HCT116 (cell line): ENCODE results near the gene ACP7. TPM values are rescaled to one million over a fixed set of nuclear protein-coding genes. Genes with fewer than 3 reads are reported as not detected.

Experiments used
- ATAC-seq: fragments of 200-7000 bp; cut with Tn5 transposase; 2 replicates; pipeline ENCODE4 v1.9.1; 2020; ENCODE audit warnings: mild to moderate bottlenecking, moderate library complexity
- BruUV-seq: library from RNA; stranded (reverse); fragments of 400-500 nt; replicated peaks from 2 replicates; lab custom pipeline; 2021; lab: Mats Ljungman, UMichigan
- CTCF ChIA-PET: fragments of 300-600 bp; sonication (Branson Sonifier 250); formaldehyde crosslinking; loops from one replicate; lab custom pipeline; 2021; ENCODE audit warnings: antibody characterized with exemption; lab: Charles Lee
- POLR2A ChIA-PET: fragments of 300-600, 350-600 bp; sonication (Branson Sonifier 250); formaldehyde crosslinking; loops from one replicate; lab custom pipeline; 2021; ENCODE audit warnings: antibody characterized with exemption; lab: Charles Lee
- RAD21 ChIA-PET, 2 experiments: fragments of 300-600 bp; sonication (Branson Sonifier 250); formaldehyde crosslinking; loops; one replicate each; lab custom pipeline; 2023; ENCODE audit warnings: low total read pairs in 2 of 2; ENCODE audit not compliant: uncharacterized antibody in 2 of 2, unreplicated experiment in 2 of 2, low non-redundant PET in 1 of 2; lab: Charles Lee
- DNase-seq: peaks from one replicate; pipeline ENCODE4 v3.0.0-alpha.2; 2010; ENCODE audit warnings: low read depth, low spot score
- H2AFZ ChIP-seq: fragments of 200-600 bp; shearing (Covaris generic), sonication (generic); 2 replicates; pipeline ENCODE4 v1.6.1; 2017; ENCODE audit warnings: low read depth, mixed run types, mixed read lengths, antibody characterized with exemption, low read length; ENCODE audit not compliant: poor library complexity, severe bottlenecking
- H3K27ac ChIP-seq: 2 replicates; pipeline ENCODE4 v1.5.1; 2012; ENCODE audit warnings: low read depth, low read length
- H3K27me3 ChIP-seq: fragments of 200-600 bp; sonication (generic); 2 replicates; pipeline ENCODE4 v1.6.1; 2016; ENCODE audit warnings: mixed run types, low read length, mixed read lengths; ENCODE audit not compliant: insufficient read depth
- H3K36me3 ChIP-seq, 2 experiments: fragments of 200-500 bp in 1 of 2; fragments of 200-600 bp in 1 of 2; sonication (Bioruptor generic) in 1 of 2; sonication (generic) in 1 of 2; 2 replicates each; pipeline versions ENCODE4 v1.5.1 to v1.6.1; 2014 to 2016; ENCODE audit warnings: low read length in 2 of 2, inconsistent platforms in 1 of 2, mixed read lengths in 1 of 2, mixed run types in 1 of 2; ENCODE audit not compliant: insufficient read depth in 2 of 2, control insufficient read depth in 1 of 2
- H3K4me1 ChIP-seq, 2 experiments: fragments of 200-600 bp in 1 of 2; sonication (generic) in 1 of 2; 2 replicates each; pipeline versions ENCODE4 v1.5.1 to v1.6.1; 2012 to 2017; ENCODE audit warnings: low read length in 2 of 2, inconsistent platforms in 1 of 2, mild to moderate bottlenecking in 1 of 2, mixed read lengths in 1 of 2, mixed run types in 1 of 2, moderate library complexity in 1 of 2; ENCODE audit not compliant: insufficient read depth in 2 of 2, control insufficient read depth in 1 of 2
- H3K4me2 ChIP-seq: fragments of 200-600 bp; sonication (generic); 2 replicates; pipeline ENCODE4 v1.6.1; 2017; ENCODE audit warnings: mixed run types, low read length, mixed read lengths
- H3K4me3 ChIP-seq, 2 experiments: fragments of 200-600 bp in 1 of 2; sonication (generic) in 1 of 2; replicated peaks in 1 of 2; 2 replicates each; pipeline ENCODE4 v1.5.1; 2011 to 2016; ENCODE audit warnings: low read length in 2 of 2, control low read depth in 1 of 2, low read depth in 1 of 2, mild to moderate bottlenecking in 1 of 2, mixed read lengths in 1 of 2, mixed run types in 1 of 2
- H3K79me2 ChIP-seq: fragments of 200-600 bp; sonication (generic); 2 replicates; pipeline ENCODE4 v1.6.1; 2017; ENCODE audit warnings: mild to moderate bottlenecking, mixed run types, low read length, moderate library complexity, mixed read lengths; ENCODE audit not compliant: insufficient read depth
- H3K9ac ChIP-seq: fragments of 200-600 bp; sonication (generic); 2 replicates; pipeline ENCODE4 v1.6.1; 2016; ENCODE audit warnings: low read length, mixed read lengths
- H3K9me2 ChIP-seq: fragments of 200-600 bp; sonication (generic), shearing (Covaris generic); 2 replicates; pipeline ENCODE4 v1.6.1; 2017; ENCODE audit warnings: mixed run types, mild to moderate bottlenecking, moderate library complexity; ENCODE audit not compliant: insufficient read depth
- H3K9me3 ChIP-seq, 2 experiments: fragments of 200-500 bp in 1 of 2; fragments of 200-600 bp in 1 of 2; sonication (Bioruptor generic) in 1 of 2; sonication (generic) in 1 of 2; 2 replicates each; pipeline ENCODE4 v1.6.1; 2014 to 2017; ENCODE audit warnings: low read length in 2 of 2, mixed read lengths in 2 of 2, inconsistent platforms in 1 of 2, low read depth in 1 of 2, mild to moderate bottlenecking in 1 of 2, mixed run types in 1 of 2, moderate library complexity in 1 of 2; ENCODE audit not compliant: control insufficient read depth in 1 of 2, insufficient read depth in 1 of 2
- H4K20me1 ChIP-seq: fragments of 200-600 bp; sonication (generic), shearing (Covaris generic); 2 replicates; pipeline ENCODE4 v1.6.1; 2017; ENCODE audit warnings: mixed run types, mild to moderate bottlenecking, moderate library complexity; ENCODE audit not compliant: insufficient read depth
- CBX3 ChIP-seq: IDR thresholded peaks from 2 replicates; pipeline ENCODE4 v1.6.1; 2012; ENCODE audit warnings: low read depth
- CEBPB ChIP-seq: IDR thresholded peaks from 2 replicates; pipeline ENCODE4 v1.6.1; 2012; ENCODE audit warnings: low read depth
- EGR1 ChIP-seq: IDR thresholded peaks from 2 replicates; pipeline ENCODE4 v1.6.1; 2012; ENCODE audit warnings: low read depth
- ELF1 ChIP-seq: IDR thresholded peaks from 2 replicates; pipeline ENCODE4 v1.6.1; 2012; ENCODE audit warnings: low read depth, borderline replicate concordance
- EZH2 ChIP-seq: fragments of 200-600 bp; sonication (generic); IDR thresholded peaks from 2 replicates; pipeline ENCODE4 v1.6.1; 2017; ENCODE audit warnings: antibody characterized with exemption, mixed run types
- JUND ChIP-seq: IDR thresholded peaks from 2 replicates; pipeline ENCODE4 v1.6.1; 2012
- POLR2A ChIP-seq: IDR thresholded peaks from 2 replicates; pipeline ENCODE4 v1.7.0; 2011; ENCODE audit warnings: borderline replicate concordance; ENCODE audit not compliant: insufficient read depth, insufficient read length; ENCODE audit errors: extremely low read depth
- POLR2AphosphoS5 ChIP-seq: IDR thresholded peaks from 2 replicates; pipeline ENCODE4 v1.6.1; 2011; ENCODE audit warnings: mild to moderate bottlenecking, low read depth, low read length, moderate library complexity
- RAD21 ChIP-seq: IDR thresholded peaks from 2 replicates; pipeline ENCODE4 v1.6.1; 2012; ENCODE audit warnings: low read depth, mild to moderate bottlenecking
- REST ChIP-seq: IDR thresholded peaks from 2 replicates; pipeline ENCODE4 v1.6.1; 2012; ENCODE audit warnings: low read depth
- SIN3A ChIP-seq: IDR thresholded peaks from 2 replicates; pipeline ENCODE4 v1.6.1; 2012; ENCODE audit warnings: low read depth
- SP1 ChIP-seq: IDR thresholded peaks from 2 replicates; pipeline ENCODE4 v1.6.1; 2012; ENCODE audit warnings: low read depth
- SRF ChIP-seq: IDR thresholded peaks from 2 replicates; pipeline ENCODE4 v1.6.1; 2012; ENCODE audit warnings: low read depth
- TCF7L2 ChIP-seq: IDR thresholded peaks from 2 replicates; pipeline ENCODE4 v1.7.0; 2011; ENCODE audit warnings: borderline replicate concordance, inconsistent platforms; ENCODE audit not compliant: insufficient read depth, insufficient read length; ENCODE audit errors: extremely low read depth
- YY1 ChIP-seq: IDR thresholded peaks from 2 replicates; pipeline ENCODE4 v1.6.1; 2011; ENCODE audit warnings: low read length, low read depth, moderate library complexity, mild to moderate bottlenecking; ENCODE audit not compliant: insufficient replicate concordance; ENCODE audit errors: extremely low read depth
- ZBTB33 ChIP-seq: IDR thresholded peaks from 2 replicates; pipeline ENCODE4 v1.6.1; 2011; ENCODE audit warnings: mild to moderate bottlenecking, low read length, moderate library complexity; ENCODE audit not compliant: insufficient replicate concordance; ENCODE audit errors: extremely low read depth
- ZFX ChIP-seq: fragments of 450-650 bp; IDR thresholded peaks from 2 replicates; pipeline ENCODE4 v1.6.1; 2017
- ZNF274 ChIP-seq: fragments of 200-500 bp; sonication (Bioruptor generic); IDR thresholded peaks from 2 replicates; pipeline ENCODE4 v1.6.1; 2014; ENCODE audit warnings: mild to moderate bottlenecking, low read depth, low read length, inconsistent platforms
- intact Hi-C: fragments of 100-400 bp; cut with micrococcal nuclease; formaldehyde crosslinking; loops from 2 replicates; pipeline ENCODE4 v1.10.0; 2022
- total RNA-seq: library from RNA; stranded (reverse); gene quantifications from one replicate; pipeline ENCODE4 v1.2.1, GENCODE V29; 2021; ENCODE audit not compliant: unreplicated experiment
- TF ChIP-seq, protein P1 (sequence below): IDR thresholded peaks from 2 replicates; pipeline ENCODE4 v1.6.1; 2012
- TF ChIP-seq, protein P2 (sequence below), 3 experiments: fragments of 200-600 bp in 1 of 3; sonication (generic) in 1 of 3; IDR thresholded peaks in 2 of 3; conservative IDR thresholded peaks in 1 of 3; 2 replicates each; pipeline ENCODE4 v1.5.1; 2012 to 2017; ENCODE audit warnings: low read depth in 2 of 3, low read length in 2 of 3, antibody characterized with exemption in 1 of 3, borderline replicate concordance in 1 of 3, control low read depth in 1 of 3, mild to moderate bottlenecking in 1 of 3, mixed read lengths in 1 of 3, mixed run types in 1 of 3, moderate library complexity in 1 of 3; ENCODE audit not compliant: insufficient read depth in 1 of 3

The ACP7 gene
- total RNA-seq, 1 experiment from 2014 or later: 4.7 TPM

GRCh38 chr19:39144290-39145071 is 60.3 kb downstream of the ACP7 start:
- ChIA-PET POLR2A (no interaction called here), CTCF (no interaction called here), RAD21 (interaction anchor here in 1 of 2 experiments (0.6 kb wide), 1 partner anchor 32 kb away, joined by 3 read pairs; no protein-coding TSS in a partner anchor)
- BruUV-seq: no TSS peak
- H3K36me3 ChIP-seq: no peaks in the 10 kb centered on the region
- H3K9me2 ChIP-seq: no peaks in the 10 kb centered on the region
- ATAC-seq: no peak
- no peak overlapping the region for H3K9ac ChIP-seq
- no peak overlapping the region for H3K27ac ChIP-seq
- H3K27me3 ChIP-seq: no peaks in the 10 kb centered on the region
- no peaks in the 10 kb centered on the region for H3K4me1 ChIP-seq
- no peaks in the 10 kb centered on the region for H3K9me3 ChIP-seq
- TF ChIP-seq CBX3 (no peak), ZNF274 (no peak), SP1 (no peak), ZFX (no peak), POLR2A (no peak), TCF7L2 (no peak), ZBTB33 (no peak), CEBPB (no peak), EZH2 (no peak), REST (no peak), RAD21 (no peak), JUND (no peak), SIN3A (no peak), YY1 (no peak), POLR2AphosphoS5 (no peak), EGR1 (no peak), ELF1 (no peak), SRF (no peak)
- TF ChIP-seq, protein P1, sequence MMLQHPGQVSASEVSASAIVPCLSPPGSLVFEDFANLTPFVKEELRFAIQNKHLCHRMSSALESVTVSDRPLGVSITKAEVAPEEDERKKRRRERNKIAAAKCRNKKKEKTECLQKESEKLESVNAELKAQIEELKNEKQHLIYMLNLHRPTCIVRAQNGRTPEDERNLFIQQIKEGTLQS: no peak
- TF ChIP-seq, protein P2, sequence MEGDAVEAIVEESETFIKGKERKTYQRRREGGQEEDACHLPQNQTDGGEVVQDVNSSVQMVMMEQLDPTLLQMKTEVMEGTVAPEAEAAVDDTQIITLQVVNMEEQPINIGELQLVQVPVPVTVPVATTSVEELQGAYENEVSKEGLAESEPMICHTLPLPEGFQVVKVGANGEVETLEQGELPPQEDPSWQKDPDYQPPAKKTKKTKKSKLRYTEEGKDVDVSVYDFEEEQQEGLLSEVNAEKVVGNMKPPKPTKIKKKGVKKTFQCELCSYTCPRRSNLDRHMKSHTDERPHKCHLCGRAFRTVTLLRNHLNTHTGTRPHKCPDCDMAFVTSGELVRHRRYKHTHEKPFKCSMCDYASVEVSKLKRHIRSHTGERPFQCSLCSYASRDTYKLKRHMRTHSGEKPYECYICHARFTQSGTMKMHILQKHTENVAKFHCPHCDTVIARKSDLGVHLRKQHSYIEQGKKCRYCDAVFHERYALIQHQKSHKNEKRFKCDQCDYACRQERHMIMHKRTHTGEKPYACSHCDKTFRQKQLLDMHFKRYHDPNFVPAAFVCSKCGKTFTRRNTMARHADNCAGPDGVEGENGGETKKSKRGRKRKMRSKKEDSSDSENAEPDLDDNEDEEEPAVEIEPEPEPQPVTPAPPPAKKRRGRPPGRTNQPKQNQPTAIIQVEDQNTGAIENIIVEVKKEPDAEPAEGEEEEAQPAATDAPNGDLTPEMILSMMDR (IDR thresholded peaks at IDR 0.05 in 2 of 3, conservative IDR thresholded peaks at IDR 0.05 in 1 of 3; ENCODE audit: borderline replicate concordance in 1 of 3, insufficient read depth in 1 of 3, low read depth in 2 of 3, low read length in 2 of 3): no peak
- H4K20me1 ChIP-seq: no peaks in the 10 kb centered on the region
- no peak overlapping the region for H3K4me2 ChIP-seq
- intact Hi-C loops: no loop called here
- no peak for DNase-seq
- H2AFZ ChIP-seq: no peak overlapping the region
- H3K79me2 ChIP-seq: peaks cover 95% of the 10 kb centered on the region
- no peak overlapping the region for H3K4me3 ChIP-seq
